Neural cell (in vitro differentiated cells): ENCODE data around the gene DCTD. TPM values are rescaled to one million over a fixed set of nuclear protein-coding genes. Genes with fewer than 3 reads are reported as not detected.

Source experiments
- H2AFZ ChIP-seq: fragments of 200-600, 300-800 bp; sonication (generic), shearing (Covaris generic); 2 replicates; pipeline ENCODE4 v1.6.0; 2014; ENCODE audit warnings: low read depth, mild to moderate bottlenecking, antibody characterized with exemption, low read length, moderate library complexity
- H3F3A ChIP-seq: fragments of 200-600 bp; shearing (Covaris generic); 2 replicates; pipeline ENCODE4 v1.6.1; 2016; ENCODE audit warnings: mild to moderate bottlenecking, moderate library complexity, mixed read lengths, antibody characterized with exemption, low read length; ENCODE audit not compliant: insufficient read depth, poor library complexity, severe bottlenecking
- H3K27ac ChIP-seq: fragments of 200-600, 300-800 bp; sonication (generic), shearing (Covaris generic); 2 replicates; pipeline ENCODE4 v1.5.1; 2014; ENCODE audit warnings: mild to moderate bottlenecking, low read length, moderate library complexity
- H3K27me3 ChIP-seq: fragments of 300-800, 200-600 bp; sonication (generic), shearing (Covaris generic); 2 replicates; pipeline ENCODE4 v1.6.0; 2014; ENCODE audit warnings: mild to moderate bottlenecking, low read depth, low read length, moderate library complexity; ENCODE audit not compliant: insufficient read depth
- H3K36me3 ChIP-seq: fragments of 300-800, 200-600 bp; sonication (generic), shearing (Covaris generic); 2 replicates; pipeline ENCODE4 v1.5.1; 2014; ENCODE audit warnings: mild to moderate bottlenecking, antibody characterized with exemption, low read length, moderate library complexity; ENCODE audit not compliant: insufficient read depth
- H3K4me2 ChIP-seq: fragments of 300-800, 200-600 bp; sonication (generic), shearing (Covaris generic); 2 replicates; pipeline ENCODE4 v1.6.0; 2014; ENCODE audit warnings: mild to moderate bottlenecking, low read length
- H3K4me3 ChIP-seq: fragments of 300-800, 200-600 bp; sonication (generic), shearing (Covaris generic); 2 replicates; pipeline ENCODE4 v1.5.1; 2014; ENCODE audit warnings: mild to moderate bottlenecking, low read length, moderate library complexity
- H3K79me2 ChIP-seq: fragments of 200-600 bp; shearing (Covaris generic); replicated peaks from 2 replicates; pipeline ENCODE4 v1.6.0; 2014; ENCODE audit warnings: mild to moderate bottlenecking, low read length, moderate library complexity; ENCODE audit not compliant: insufficient read depth
- H3K9ac ChIP-seq: fragments of 300-800, 200-600 bp; sonication (generic), shearing (Covaris generic); 2 replicates; pipeline ENCODE4 v1.6.1; 2016; ENCODE audit warnings: mild to moderate bottlenecking, low read length, mixed read lengths
- H3K9me2 ChIP-seq: fragments of 200-600 bp; shearing (Covaris generic); 2 replicates; pipeline ENCODE4 v1.6.1; 2016; ENCODE audit warnings: mild to moderate bottlenecking, low read length, mixed read lengths; ENCODE audit not compliant: insufficient read depth
- H3K9me3 ChIP-seq: fragments of 200-600, 300-800 bp; sonication (generic), shearing (Covaris generic); 2 replicates; pipeline ENCODE4 v1.6.1; 2016; ENCODE audit warnings: mild to moderate bottlenecking, mixed run types, low read length, moderate library complexity, mixed read lengths
- H4K20me1 ChIP-seq: fragments of 200-600 bp; shearing (Covaris generic); 2 replicates; pipeline ENCODE4 v1.6.1; 2016; ENCODE audit warnings: mild to moderate bottlenecking, mixed run types; ENCODE audit not compliant: insufficient read depth
- EP300 ChIP-seq: fragments of 450-650 bp; conservative IDR thresholded peaks from 2 replicates; pipeline ENCODE4 v1.6.1; 2014; ENCODE audit warnings: antibody characterized with exemption, mild to moderate bottlenecking, moderate library complexity; ENCODE audit not compliant: poor library complexity, severe bottlenecking
- EZH2 ChIP-seq: fragments of 200-600, 300-800 bp; shearing (Covaris generic), sonication (generic); IDR thresholded peaks from 2 replicates; pipeline ENCODE4 v1.6.1; 2014; ENCODE audit warnings: antibody characterized with exemption, low read length, borderline replicate concordance, mild to moderate bottlenecking; ENCODE audit not compliant: insufficient read depth, poor library complexity, severe bottlenecking
- MXI1 ChIP-seq: fragments of 450-650 bp; conservative IDR thresholded peaks from 2 replicates; pipeline ENCODE4 v1.6.1; 2014; ENCODE audit warnings: antibody characterized with exemption, mild to moderate bottlenecking; ENCODE audit not compliant: poor library complexity, severe bottlenecking
- POLR2AphosphoS5 ChIP-seq: IDR thresholded peaks from 2 replicates; pipeline ENCODE4 v1.6.1; 2012
- RAD21 ChIP-seq: fragments of 450-650 bp; conservative IDR thresholded peaks from 2 replicates; pipeline ENCODE4 v1.6.1; 2014; ENCODE audit warnings: antibody characterized with exemption, mild to moderate bottlenecking, moderate library complexity
- SMC3 ChIP-seq: fragments of 450-650 bp; conservative IDR thresholded peaks from 2 replicates; pipeline ENCODE4 v1.6.1; 2014; ENCODE audit warnings: antibody characterized with exemption, mild to moderate bottlenecking, moderate library complexity; ENCODE audit not compliant: poor library complexity
- TAF1 ChIP-seq: IDR thresholded peaks from 2 replicates; pipeline ENCODE4 v1.6.1; 2012; ENCODE audit warnings: low read depth
- polyA plus RNA-seq: library from polyadenylated mRNA; depleted of rRNA; stranded (reverse); fragments of >200 nt; gene quantifications from 2 replicates; pipeline ENCODE4 v1.2.3, GENCODE V29; 2014
- TF ChIP-seq, protein P1 (sequence below): IDR thresholded peaks from 2 replicates; pipeline ENCODE4 v1.6.1; 2012; ENCODE audit warnings: borderline replicate concordance
- TF ChIP-seq, protein P2 (sequence below): fragments of 450-650 bp; IDR thresholded peaks from 2 replicates; pipeline ENCODE4 v1.5.1; 2014; ENCODE audit warnings: antibody characterized with exemption, mild to moderate bottlenecking, moderate library complexity; ENCODE audit not compliant: poor library complexity, severe bottlenecking

The DCTD gene
- polyA plus RNA-seq, 1 donor from 2014 or later = 26.4 TPM

DNA sequence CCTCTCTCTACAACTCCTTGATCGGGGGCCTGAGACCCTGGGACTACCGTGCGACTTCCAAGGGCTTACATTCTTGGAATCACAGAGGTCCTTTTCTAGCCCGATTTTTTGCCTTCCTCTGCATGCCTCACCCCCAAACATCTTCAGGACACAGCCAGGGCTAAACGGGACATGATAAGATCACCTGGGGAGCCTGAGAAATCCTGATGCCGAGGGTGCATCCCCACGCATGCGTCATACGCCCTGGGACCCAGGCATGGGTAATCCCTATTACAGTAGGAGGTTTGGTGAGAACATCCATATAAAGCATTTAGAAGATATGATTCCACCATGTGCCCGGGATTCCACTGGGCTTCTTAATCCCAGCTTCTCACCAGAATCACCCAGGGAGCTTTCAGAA lies 77.1 kb downstream of the DCTD start:
- Histone ChIP-seq H3K9ac (no peak overlapping the region), H3K9me3 (no peaks in the 10 kb centered on the region)
- TF ChIP-seq SMC3 (no peak), POLR2AphosphoS5 (no peak), EZH2 (no peak), TAF1 (no peak), EP300 (no peak), RAD21 (no peak), MXI1 (no peak)
- TF ChIP-seq, protein P1, sequence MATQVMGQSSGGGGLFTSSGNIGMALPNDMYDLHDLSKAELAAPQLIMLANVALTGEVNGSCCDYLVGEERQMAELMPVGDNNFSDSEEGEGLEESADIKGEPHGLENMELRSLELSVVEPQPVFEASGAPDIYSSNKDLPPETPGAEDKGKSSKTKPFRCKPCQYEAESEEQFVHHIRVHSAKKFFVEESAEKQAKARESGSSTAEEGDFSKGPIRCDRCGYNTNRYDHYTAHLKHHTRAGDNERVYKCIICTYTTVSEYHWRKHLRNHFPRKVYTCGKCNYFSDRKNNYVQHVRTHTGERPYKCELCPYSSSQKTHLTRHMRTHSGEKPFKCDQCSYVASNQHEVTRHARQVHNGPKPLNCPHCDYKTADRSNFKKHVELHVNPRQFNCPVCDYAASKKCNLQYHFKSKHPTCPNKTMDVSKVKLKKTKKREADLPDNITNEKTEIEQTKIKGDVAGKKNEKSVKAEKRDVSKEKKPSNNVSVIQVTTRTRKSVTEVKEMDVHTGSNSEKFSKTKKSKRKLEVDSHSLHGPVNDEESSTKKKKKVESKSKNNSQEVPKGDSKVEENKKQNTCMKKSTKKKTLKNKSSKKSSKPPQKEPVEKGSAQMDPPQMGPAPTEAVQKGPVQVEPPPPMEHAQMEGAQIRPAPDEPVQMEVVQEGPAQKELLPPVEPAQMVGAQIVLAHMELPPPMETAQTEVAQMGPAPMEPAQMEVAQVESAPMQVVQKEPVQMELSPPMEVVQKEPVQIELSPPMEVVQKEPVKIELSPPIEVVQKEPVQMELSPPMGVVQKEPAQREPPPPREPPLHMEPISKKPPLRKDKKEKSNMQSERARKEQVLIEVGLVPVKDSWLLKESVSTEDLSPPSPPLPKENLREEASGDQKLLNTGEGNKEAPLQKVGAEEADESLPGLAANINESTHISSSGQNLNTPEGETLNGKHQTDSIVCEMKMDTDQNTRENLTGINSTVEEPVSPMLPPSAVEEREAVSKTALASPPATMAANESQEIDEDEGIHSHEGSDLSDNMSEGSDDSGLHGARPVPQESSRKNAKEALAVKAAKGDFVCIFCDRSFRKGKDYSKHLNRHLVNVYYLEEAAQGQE = no peak
- TF ChIP-seq, protein P2, sequence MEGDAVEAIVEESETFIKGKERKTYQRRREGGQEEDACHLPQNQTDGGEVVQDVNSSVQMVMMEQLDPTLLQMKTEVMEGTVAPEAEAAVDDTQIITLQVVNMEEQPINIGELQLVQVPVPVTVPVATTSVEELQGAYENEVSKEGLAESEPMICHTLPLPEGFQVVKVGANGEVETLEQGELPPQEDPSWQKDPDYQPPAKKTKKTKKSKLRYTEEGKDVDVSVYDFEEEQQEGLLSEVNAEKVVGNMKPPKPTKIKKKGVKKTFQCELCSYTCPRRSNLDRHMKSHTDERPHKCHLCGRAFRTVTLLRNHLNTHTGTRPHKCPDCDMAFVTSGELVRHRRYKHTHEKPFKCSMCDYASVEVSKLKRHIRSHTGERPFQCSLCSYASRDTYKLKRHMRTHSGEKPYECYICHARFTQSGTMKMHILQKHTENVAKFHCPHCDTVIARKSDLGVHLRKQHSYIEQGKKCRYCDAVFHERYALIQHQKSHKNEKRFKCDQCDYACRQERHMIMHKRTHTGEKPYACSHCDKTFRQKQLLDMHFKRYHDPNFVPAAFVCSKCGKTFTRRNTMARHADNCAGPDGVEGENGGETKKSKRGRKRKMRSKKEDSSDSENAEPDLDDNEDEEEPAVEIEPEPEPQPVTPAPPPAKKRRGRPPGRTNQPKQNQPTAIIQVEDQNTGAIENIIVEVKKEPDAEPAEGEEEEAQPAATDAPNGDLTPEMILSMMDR = no peak

More for the DNA sequence above, 77.1 kb downstream of the DCTD start:
- Histone ChIP-seq H3K27me3 (no peaks in the 10 kb centered on the region), H3K27ac (no peak overlapping the region), H3K9me2 (no peaks in the 10 kb centered on the region), H4K20me1 (no peaks in the 10 kb centered on the region), H2AFZ (no peak overlapping the region), H3F3A (no peaks in the 10 kb centered on the region), H3K36me3 (no peaks in the 10 kb centered on the region), H3K79me2 (no peaks in the 10 kb centered on the region), H3K4me2 (no peak overlapping the region), H3K4me3 (no peak overlapping the region)

Other genes with a start within 250 kb of the DCTD start
- gene WWC2, start 181.9 kb upstream of the DCTD start, polyA plus RNA-seq = 3.9 and 5.7 TPM in 2 replicates